ENCODE measurements around the gene ZC3H10. TPM values are rescaled to one million over a fixed set of nuclear protein-coding genes. Genes with fewer than 3 reads are reported as not detected.

Gene ZC3H10
- total RNA-seq, 1 experiment from 2014 or later, result 3.5 TPM

GRCh38 chr12:56134897-56135296 is 16.8 kb downstream of the ZC3H10 start:
- POLR2A ChIA-PET, result no interaction called here
- Histone ChIP-seq H3K36me3 (ENCODE audit: control insufficient read depth, insufficient read depth, low read length) (peaks cover 11% of the 10 kb centered on the region), H3K27me3 (replicated peaks; ENCODE audit: control insufficient read depth, insufficient read depth, low read length) (no peaks in the 10 kb centered on the region), H3K4me1 (peaks cover 10% of the 10 kb centered on the region), H3K4me3 (ENCODE audit: low read depth, low read length) (no peak overlapping the region), H3K9me3 (no peaks in the 10 kb centered on the region)
- no peaks in the 10 kb centered on the region for H3K27me3 Mint-ChIP-seq (ENCODE audit: insufficient read depth, unreplicated experiment)
- H3K4me3 Mint-ChIP-seq (ENCODE audit: unreplicated experiment), result no peak overlapping the region
- TF ChIP-seq, protein P1, sequence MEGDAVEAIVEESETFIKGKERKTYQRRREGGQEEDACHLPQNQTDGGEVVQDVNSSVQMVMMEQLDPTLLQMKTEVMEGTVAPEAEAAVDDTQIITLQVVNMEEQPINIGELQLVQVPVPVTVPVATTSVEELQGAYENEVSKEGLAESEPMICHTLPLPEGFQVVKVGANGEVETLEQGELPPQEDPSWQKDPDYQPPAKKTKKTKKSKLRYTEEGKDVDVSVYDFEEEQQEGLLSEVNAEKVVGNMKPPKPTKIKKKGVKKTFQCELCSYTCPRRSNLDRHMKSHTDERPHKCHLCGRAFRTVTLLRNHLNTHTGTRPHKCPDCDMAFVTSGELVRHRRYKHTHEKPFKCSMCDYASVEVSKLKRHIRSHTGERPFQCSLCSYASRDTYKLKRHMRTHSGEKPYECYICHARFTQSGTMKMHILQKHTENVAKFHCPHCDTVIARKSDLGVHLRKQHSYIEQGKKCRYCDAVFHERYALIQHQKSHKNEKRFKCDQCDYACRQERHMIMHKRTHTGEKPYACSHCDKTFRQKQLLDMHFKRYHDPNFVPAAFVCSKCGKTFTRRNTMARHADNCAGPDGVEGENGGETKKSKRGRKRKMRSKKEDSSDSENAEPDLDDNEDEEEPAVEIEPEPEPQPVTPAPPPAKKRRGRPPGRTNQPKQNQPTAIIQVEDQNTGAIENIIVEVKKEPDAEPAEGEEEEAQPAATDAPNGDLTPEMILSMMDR (IDR thresholded peaks at IDR 0.05; ENCODE audit: insufficient read depth in 1 of 2, low read depth in 1 of 2, low read length in 1 of 2, severe bottlenecking in 1 of 2, unreplicated experiment in 1 of 2), result no peak
- BruUV-seq (replicated peaks), result no TSS peak
- H3K4me1 Mint-ChIP-seq (ENCODE audit: low read depth, unreplicated experiment), result peaks cover 15% of the 10 kb centered on the region
- no peaks in the 10 kb centered on the region for H3K9me3 Mint-ChIP-seq (ENCODE audit: unreplicated experiment)
- no peak for DNase-seq
- peaks cover 85% of the 10 kb centered on the region for H3K36me3 Mint-ChIP-seq (ENCODE audit: insufficient read depth, unreplicated experiment)
- CTCF ChIA-PET, result no interaction called here
- intact Hi-C loops (cut with micrococcal nuclease; ENCODE audit: unreplicated experiment), result no loop called here
- H3K27ac Mint-ChIP-seq (ENCODE audit: unreplicated experiment), result no peak overlapping the region

GRCh38 chr12:56137853-56138571 is 19.9 kb downstream of the ZC3H10 start:
- H3K27me3 Mint-ChIP-seq (ENCODE audit: insufficient read depth, unreplicated experiment), result no peaks in the 10 kb centered on the region
- Histone ChIP-seq H3K27me3 (replicated peaks; ENCODE audit: control insufficient read depth, insufficient read depth, low read length) (no peaks in the 10 kb centered on the region), H3K36me3 (ENCODE audit: control insufficient read depth, insufficient read depth, low read length) (peaks cover 6% of the 10 kb centered on the region), H3K4me1 (no peaks in the 10 kb centered on the region), H3K9me3 (no peaks in the 10 kb centered on the region), H3K4me3 (ENCODE audit: low read depth, low read length) (no peak overlapping the region)
- no peak overlapping the region for H3K27ac Mint-ChIP-seq (ENCODE audit: unreplicated experiment)
- TSS peak; percentile 13 for BruUV-seq (replicated peaks)
- peaks cover 78% of the 10 kb centered on the region for H3K36me3 Mint-ChIP-seq (ENCODE audit: insufficient read depth, unreplicated experiment)
- no peaks in the 10 kb centered on the region for H3K9me3 Mint-ChIP-seq (ENCODE audit: unreplicated experiment)
- ChIA-PET CTCF (interaction anchor here (0.5 to 1.1 kb wide), 2 partner anchors 10 to 82 kb away, joined by 3 read pairs; partner anchors contain the start of gene ESYT1), POLR2A (no interaction called here)
- H3K4me3 Mint-ChIP-seq (ENCODE audit: unreplicated experiment), result no peak overlapping the region
- intact Hi-C loops (cut with micrococcal nuclease; ENCODE audit: unreplicated experiment), result no loop called here
- TF ChIP-seq, protein P1 (IDR thresholded peaks at IDR 0.05; ENCODE audit: insufficient read depth in 1 of 2, low read depth in 1 of 2, low read length in 1 of 2, severe bottlenecking in 1 of 2, unreplicated experiment in 1 of 2), result no peak
- H3K4me1 Mint-ChIP-seq (ENCODE audit: low read depth, unreplicated experiment), result no peaks in the 10 kb centered on the region
- no peak for DNase-seq

GRCh38 chr12:56141946-56142784 is 24.1 kb downstream of the ZC3H10 start:
- no peaks in the 10 kb centered on the region; the same call in 1 of the 2 replicates for H3K4me1 ChIP-seq
- TF ChIP-seq, protein P1 (IDR thresholded peaks at IDR 0.05; ENCODE audit: insufficient read depth in 1 of 2, low read depth in 1 of 2, low read length in 1 of 2, severe bottlenecking in 1 of 2, unreplicated experiment in 1 of 2), result no peak
- no peaks in the 10 kb centered on the region for H3K9me3 Mint-ChIP-seq (ENCODE audit: unreplicated experiment)
- peaks cover 62% of the 10 kb centered on the region for H3K36me3 Mint-ChIP-seq (ENCODE audit: insufficient read depth, unreplicated experiment)
- H3K4me1 Mint-ChIP-seq (ENCODE audit: low read depth, unreplicated experiment), result no peaks in the 10 kb centered on the region
- H3K4me3 Mint-ChIP-seq (ENCODE audit: unreplicated experiment), result no peak overlapping the region
- no peak overlapping the region for H3K4me3 ChIP-seq (ENCODE audit: low read depth, low read length)
- no peaks in the 10 kb centered on the region for H3K27me3 Mint-ChIP-seq (ENCODE audit: insufficient read depth, unreplicated experiment)
- H3K36me3 ChIP-seq (ENCODE audit: control insufficient read depth, insufficient read depth, low read length), result no peaks in the 10 kb centered on the region
- BruUV-seq (replicated peaks), result no TSS peak
- DNase-seq, result no peak
- POLR2A ChIA-PET, result interaction anchor here (0.5 kb wide), 1 partner anchor 77 kb away, joined by 8 read pairs; no protein-coding TSS in a partner anchor
- intact Hi-C loops (cut with micrococcal nuclease; ENCODE audit: unreplicated experiment), result no loop called here
- H3K9me3 ChIP-seq, result no peaks in the 10 kb centered on the region; the same call in 1 of the 2 replicates
- no peak overlapping the region for H3K27ac Mint-ChIP-seq (ENCODE audit: unreplicated experiment)
- H3K27me3 ChIP-seq (replicated peaks; ENCODE audit: control insufficient read depth, insufficient read depth, low read length), result no peaks in the 10 kb centered on the region
- CTCF ChIA-PET, result interaction anchor here (1.2 to 1.7 kb wide), 3 partner anchors 9 to 23 kb away, joined by 3 to 4 read pairs (median 3); partner anchors contain the start of gene ESYT1
